Mammary epithelial cell (primary cell): ENCODE measurements around the gene RTN4R.

Experiments
- EZH2 ChIP-seq: IDR thresholded peaks from 2 replicates; pipeline ENCODE4 v1.6.1; 2012; ENCODE audit warnings: low read length, inconsistent platforms, borderline replicate concordance
- TF ChIP-seq, protein P1 (sequence below), 2 donors: IDR thresholded peaks in 1 of 2; conservative IDR thresholded peaks in 1 of 2; 2 replicates each; pipeline ENCODE4 v1.5.1; 2011 to 2012; ENCODE audit warnings: inconsistent platforms in 2 of 2, low read length in 2 of 2, mild to moderate bottlenecking in 2 of 2, control low read depth in 1 of 2, low read depth in 1 of 2; ENCODE audit not compliant: insufficient read depth in 1 of 2; ENCODE audit errors: extremely low read depth in 1 of 2

DNA sequence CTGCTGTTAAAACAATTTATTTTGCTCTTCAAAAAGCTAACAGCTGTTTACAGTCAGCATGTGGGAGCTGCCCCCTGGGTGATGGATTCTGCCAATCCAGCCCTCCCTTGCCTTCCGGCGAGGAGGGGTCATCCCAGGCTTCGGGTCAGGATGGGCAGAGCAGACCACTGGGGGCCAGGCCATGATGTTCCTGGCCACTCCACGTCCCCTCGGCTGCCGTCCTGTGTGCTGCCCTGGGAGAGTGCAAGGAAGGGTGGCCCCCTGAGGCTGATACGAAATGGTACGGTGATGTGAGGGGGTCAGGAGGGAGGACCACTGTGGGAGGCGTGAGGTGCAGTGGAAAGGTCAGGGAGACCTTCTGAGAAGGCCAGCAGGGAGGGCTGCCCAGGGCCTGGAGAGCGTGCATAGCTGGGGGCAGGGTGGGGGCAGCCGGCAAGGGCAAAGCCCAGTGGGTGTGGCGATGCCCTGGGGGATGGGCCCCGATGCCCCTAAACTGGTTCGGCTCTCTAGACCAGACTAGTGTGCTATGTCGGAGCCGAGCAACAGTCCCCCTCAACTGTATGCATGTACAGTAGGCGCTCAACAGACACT, 41.3 kb downstream of the RTN4R start:
- TF ChIP-seq, protein P1, sequence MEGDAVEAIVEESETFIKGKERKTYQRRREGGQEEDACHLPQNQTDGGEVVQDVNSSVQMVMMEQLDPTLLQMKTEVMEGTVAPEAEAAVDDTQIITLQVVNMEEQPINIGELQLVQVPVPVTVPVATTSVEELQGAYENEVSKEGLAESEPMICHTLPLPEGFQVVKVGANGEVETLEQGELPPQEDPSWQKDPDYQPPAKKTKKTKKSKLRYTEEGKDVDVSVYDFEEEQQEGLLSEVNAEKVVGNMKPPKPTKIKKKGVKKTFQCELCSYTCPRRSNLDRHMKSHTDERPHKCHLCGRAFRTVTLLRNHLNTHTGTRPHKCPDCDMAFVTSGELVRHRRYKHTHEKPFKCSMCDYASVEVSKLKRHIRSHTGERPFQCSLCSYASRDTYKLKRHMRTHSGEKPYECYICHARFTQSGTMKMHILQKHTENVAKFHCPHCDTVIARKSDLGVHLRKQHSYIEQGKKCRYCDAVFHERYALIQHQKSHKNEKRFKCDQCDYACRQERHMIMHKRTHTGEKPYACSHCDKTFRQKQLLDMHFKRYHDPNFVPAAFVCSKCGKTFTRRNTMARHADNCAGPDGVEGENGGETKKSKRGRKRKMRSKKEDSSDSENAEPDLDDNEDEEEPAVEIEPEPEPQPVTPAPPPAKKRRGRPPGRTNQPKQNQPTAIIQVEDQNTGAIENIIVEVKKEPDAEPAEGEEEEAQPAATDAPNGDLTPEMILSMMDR (conservative IDR thresholded peaks at IDR 0.05 in 1 of 2, IDR thresholded peaks at IDR 0.05 in 1 of 2; ENCODE audit: extremely low read depth in 1 of 2, insufficient read depth in 1 of 2, low read depth in 1 of 2, low read length in 2 of 2): no peak
- no peak for TF ChIP-seq EZH2
